SK-N-SH treated with all-trans-retinoic acid at 6 μM for 48 hours (cell line): Measurements from ENCODE around the gene PKN2.
A peak's percentile ranks its signal among the peaks of the same experiment; 100 is the strongest.

Experiments
- ATAC-seq: fragments of 200-7000 bp; cut with Tn5 transposase; 3 replicates; pipeline ENCODE4 v1.9.1; 2020; ENCODE audit warnings: mild to moderate bottlenecking, moderate library complexity
- ARNTL ChIP-seq: fragments of 450-650 bp; formaldehyde crosslinking; IDR thresholded peaks from 2 replicates; pipeline ENCODE4 v1.5.0; 2020; ENCODE audit warnings: low read depth, mild to moderate bottlenecking, moderate library complexity, borderline replicate concordance
- CSDC2 ChIP-seq: fragments of 250-450 bp; sonication (Bioruptor Pico); IDR thresholded peaks from 2 replicates; pipeline ENCODE4 v1.5.0; 2020; ENCODE audit warnings: mild to moderate bottlenecking, moderate library complexity
- ISL1 ChIP-seq: fragments of 250-450 bp; sonication (Bioruptor Pico); IDR thresholded peaks from 2 replicates; pipeline ENCODE4 v2.1.2; 2022; ENCODE audit warnings: mild to moderate bottlenecking, moderate library complexity
- OSR1 ChIP-seq: fragments of 250-450 bp; sonication (Bioruptor Pico); IDR thresholded peaks from 2 replicates; pipeline ENCODE4 v1.8.0; 2022; ENCODE audit warnings: moderate library complexity, mild to moderate bottlenecking, inconsistent platforms
- PPARA ChIP-seq: fragments of 250-450 bp; sonication (Bioruptor Pico); IDR thresholded peaks from 2 replicates; pipeline ENCODE4 v1.5.0; 2020; ENCODE audit warnings: mild to moderate bottlenecking, borderline replicate concordance
- RARB ChIP-seq: fragments of 250-450 bp; sonication (Bioruptor Pico); IDR thresholded peaks from 2 replicates; pipeline ENCODE4 v1.8.0; 2021; ENCODE audit warnings: mild to moderate bottlenecking, moderate library complexity
- SNAI2 ChIP-seq: fragments of 250-450 bp; sonication (Bioruptor Pico); IDR thresholded peaks from 2 replicates; pipeline ENCODE4 v1.5.0; 2020; ENCODE audit warnings: mild to moderate bottlenecking, moderate library complexity
- TCF4 ChIP-seq: fragments of 250-450 bp; sonication (Bioruptor Pico); IDR thresholded peaks from 2 replicates; pipeline ENCODE4 v1.8.0; 2021; ENCODE audit warnings: mild to moderate bottlenecking, moderate library complexity, borderline replicate concordance
- ZC3H10 ChIP-seq: fragments of 250-450 bp; sonication (Bioruptor Pico); IDR thresholded peaks from 2 replicates; pipeline ENCODE4 v1.5.1; 2021; ENCODE audit warnings: mild to moderate bottlenecking, moderate library complexity
- ZFP3 ChIP-seq: fragments of 250-450 bp; sonication (Bioruptor Pico); IDR thresholded peaks from 2 replicates; pipeline ENCODE4 v1.5.0; 2020; ENCODE audit warnings: mild to moderate bottlenecking, moderate library complexity
- ZFP30 ChIP-seq: fragments of 450-650 bp; formaldehyde crosslinking; IDR thresholded peaks from 2 replicates; pipeline ENCODE4 v1.5.0; 2022; ENCODE audit warnings: mild to moderate bottlenecking, moderate library complexity
- ZNF565 ChIP-seq: fragments of 450-650 bp; formaldehyde crosslinking; conservative IDR thresholded peaks from 2 replicates; pipeline ENCODE4 v1.5.0; 2020; ENCODE audit warnings: low read depth, mild to moderate bottlenecking, moderate library complexity
- ZNF70 ChIP-seq: fragments of 450-650 bp; formaldehyde crosslinking; IDR thresholded peaks from 2 replicates; pipeline ENCODE4 v1.5.0; 2020; ENCODE audit warnings: mild to moderate bottlenecking, moderate library complexity
- ZNF8 ChIP-seq: fragments of 450-650 bp; formaldehyde crosslinking; IDR thresholded peaks from 2 replicates; pipeline ENCODE4 v1.5.0; 2020; ENCODE audit warnings: mild to moderate bottlenecking, moderate library complexity
- TF ChIP-seq, protein P1 (sequence below): fragments of 250-450 bp; sonication (Bioruptor Pico); IDR thresholded peaks from 2 replicates; pipeline ENCODE4 v1.8.0; 2020; ENCODE audit warnings: mild to moderate bottlenecking, moderate library complexity, borderline replicate concordance
- TF ChIP-seq, protein P2 (sequence below): fragments of 250-450 bp; sonication (Bioruptor Pico); IDR thresholded peaks from 2 replicates; pipeline ENCODE4 v1.5.0; 2020; ENCODE audit warnings: mild to moderate bottlenecking, moderate library complexity
- TF ChIP-seq, protein P3 (sequence below): fragments of 250-450 bp; sonication (Bioruptor Pico); IDR thresholded peaks from 2 replicates; pipeline ENCODE4 v1.5.1; 2020; ENCODE audit warnings: low read depth, mild to moderate bottlenecking, moderate library complexity
- TF ChIP-seq, protein P4 (sequence below): fragments of 250-450 bp; sonication (Bioruptor Pico); IDR thresholded peaks from 2 replicates; pipeline ENCODE4 v1.5.1; 2021; ENCODE audit warnings: mild to moderate bottlenecking, moderate library complexity
- TF ChIP-seq, protein P5 (sequence below): fragments of 250-450 bp; sonication (Bioruptor Pico); IDR thresholded peaks from 2 replicates; pipeline ENCODE4 v1.8.0; 2021; ENCODE audit warnings: low read depth, mild to moderate bottlenecking, moderate library complexity, borderline replicate concordance

PKN2 gene

DNA sequence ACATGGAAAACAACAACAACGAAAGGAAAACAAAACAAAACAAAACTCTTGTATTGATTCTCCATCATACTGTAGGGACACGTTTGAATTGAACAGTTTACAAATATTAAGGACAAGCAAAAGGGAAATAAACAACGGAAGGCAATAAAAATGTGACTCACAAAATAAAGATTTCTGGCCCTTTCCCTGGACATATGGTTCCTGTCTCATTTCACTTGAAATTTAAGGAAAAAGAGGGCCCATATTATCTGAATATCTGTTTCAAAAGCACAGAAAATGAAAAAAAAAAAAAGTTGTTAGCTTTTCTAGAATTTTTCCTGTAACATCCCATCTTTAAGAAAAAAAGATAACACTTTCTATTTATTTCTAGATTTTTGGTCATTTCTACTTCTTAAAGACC lies 3.6 kb upstream of the PKN2 start (continued):
- TF ChIP-seq, protein P1, sequence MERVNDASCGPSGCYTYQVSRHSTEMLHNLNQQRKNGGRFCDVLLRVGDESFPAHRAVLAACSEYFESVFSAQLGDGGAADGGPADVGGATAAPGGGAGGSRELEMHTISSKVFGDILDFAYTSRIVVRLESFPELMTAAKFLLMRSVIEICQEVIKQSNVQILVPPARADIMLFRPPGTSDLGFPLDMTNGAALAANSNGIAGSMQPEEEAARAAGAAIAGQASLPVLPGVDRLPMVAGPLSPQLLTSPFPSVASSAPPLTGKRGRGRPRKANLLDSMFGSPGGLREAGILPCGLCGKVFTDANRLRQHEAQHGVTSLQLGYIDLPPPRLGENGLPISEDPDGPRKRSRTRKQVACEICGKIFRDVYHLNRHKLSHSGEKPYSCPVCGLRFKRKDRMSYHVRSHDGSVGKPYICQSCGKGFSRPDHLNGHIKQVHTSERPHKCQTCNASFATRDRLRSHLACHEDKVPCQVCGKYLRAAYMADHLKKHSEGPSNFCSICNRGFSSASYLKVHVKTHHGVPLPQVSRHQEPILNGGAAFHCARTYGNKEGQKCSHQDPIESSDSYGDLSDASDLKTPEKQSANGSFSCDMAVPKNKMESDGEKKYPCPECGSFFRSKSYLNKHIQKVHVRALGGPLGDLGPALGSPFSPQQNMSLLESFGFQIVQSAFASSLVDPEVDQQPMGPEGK (CRISPR knock-in tag): no peak
- TF ChIP-seq SNAI2 (CRISPR knock-in tag) (no peak), ISL1 (CRISPR knock-in tag) (no peak), TCF4 (CRISPR knock-in tag) (no peak), PPARA (CRISPR knock-in tag) (no peak)
- TF ChIP-seq, all 23 proteins: peak for 0

DNA sequence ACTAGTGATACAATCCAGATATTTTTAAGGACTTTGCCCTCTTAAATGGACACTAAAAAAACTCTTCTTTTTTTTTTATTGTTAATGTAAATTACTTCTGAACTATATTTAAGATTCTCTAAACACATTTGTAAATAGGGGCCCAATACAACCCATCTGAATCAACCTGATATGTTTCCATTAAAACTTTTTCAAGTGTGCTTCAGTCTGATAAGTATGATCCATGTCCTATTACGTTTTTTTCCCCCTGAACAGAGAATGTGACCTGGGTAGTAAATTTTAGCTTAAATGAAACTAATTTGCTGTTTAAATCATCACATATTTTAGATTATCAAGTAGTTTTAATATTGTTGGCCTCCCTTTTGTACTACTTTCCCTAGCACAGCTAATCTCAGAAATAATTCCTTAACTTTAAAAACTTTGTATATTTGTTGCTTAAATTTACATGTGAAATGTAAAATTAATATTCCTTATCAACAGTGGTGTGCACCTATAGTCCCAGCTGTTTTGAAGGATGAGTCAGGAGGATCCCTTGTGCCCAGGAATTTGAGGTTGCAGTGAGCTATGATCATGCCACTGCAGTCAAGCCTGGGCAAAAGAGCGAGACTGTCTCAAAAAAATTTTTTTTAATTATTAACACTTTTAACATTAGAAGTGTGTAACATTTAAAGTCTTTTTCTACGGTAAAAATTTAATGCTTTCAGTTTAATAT lies 3.0 kb upstream of the PKN2 start:
- TF ChIP-seq ZFP3 (CRISPR knock-in tag) (no peak), ARNTL (CRISPR knock-in tag) (no peak), RARB (CRISPR knock-in tag) (no peak), SNAI2 (CRISPR knock-in tag) (no peak), ZNF8 (no peak), CSDC2 (CRISPR knock-in tag) (no peak), PPARA (CRISPR knock-in tag) (no peak), ZC3H10 (CRISPR knock-in tag) (no peak), OSR1 (CRISPR knock-in tag) (no peak), ZFP30 (CRISPR knock-in tag) (no peak), TCF4 (CRISPR knock-in tag) (no peak)
- TF ChIP-seq, protein P2, sequence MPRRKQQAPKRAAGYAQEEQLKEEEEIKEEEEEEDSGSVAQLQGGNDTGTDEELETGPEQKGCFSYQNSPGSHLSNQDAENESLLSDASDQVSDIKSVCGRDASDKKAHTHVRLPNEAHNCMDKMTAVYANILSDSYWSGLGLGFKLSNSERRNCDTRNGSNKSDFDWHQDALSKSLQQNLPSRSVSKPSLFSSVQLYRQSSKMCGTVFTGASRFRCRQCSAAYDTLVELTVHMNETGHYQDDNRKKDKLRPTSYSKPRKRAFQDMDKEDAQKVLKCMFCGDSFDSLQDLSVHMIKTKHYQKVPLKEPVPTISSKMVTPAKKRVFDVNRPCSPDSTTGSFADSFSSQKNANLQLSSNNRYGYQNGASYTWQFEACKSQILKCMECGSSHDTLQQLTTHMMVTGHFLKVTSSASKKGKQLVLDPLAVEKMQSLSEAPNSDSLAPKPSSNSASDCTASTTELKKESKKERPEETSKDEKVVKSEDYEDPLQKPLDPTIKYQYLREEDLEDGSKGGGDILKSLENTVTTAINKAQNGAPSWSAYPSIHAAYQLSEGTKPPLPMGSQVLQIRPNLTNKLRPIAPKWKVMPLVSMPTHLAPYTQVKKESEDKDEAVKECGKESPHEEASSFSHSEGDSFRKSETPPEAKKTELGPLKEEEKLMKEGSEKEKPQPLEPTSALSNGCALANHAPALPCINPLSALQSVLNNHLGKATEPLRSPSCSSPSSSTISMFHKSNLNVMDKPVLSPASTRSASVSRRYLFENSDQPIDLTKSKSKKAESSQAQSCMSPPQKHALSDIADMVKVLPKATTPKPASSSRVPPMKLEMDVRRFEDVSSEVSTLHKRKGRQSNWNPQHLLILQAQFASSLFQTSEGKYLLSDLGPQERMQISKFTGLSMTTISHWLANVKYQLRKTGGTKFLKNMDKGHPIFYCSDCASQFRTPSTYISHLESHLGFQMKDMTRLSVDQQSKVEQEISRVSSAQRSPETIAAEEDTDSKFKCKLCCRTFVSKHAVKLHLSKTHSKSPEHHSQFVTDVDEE (CRISPR knock-in tag): no peak
- TF ChIP-seq, protein P1 (CRISPR knock-in tag): no peak
- TF ChIP-seq, protein P3, sequence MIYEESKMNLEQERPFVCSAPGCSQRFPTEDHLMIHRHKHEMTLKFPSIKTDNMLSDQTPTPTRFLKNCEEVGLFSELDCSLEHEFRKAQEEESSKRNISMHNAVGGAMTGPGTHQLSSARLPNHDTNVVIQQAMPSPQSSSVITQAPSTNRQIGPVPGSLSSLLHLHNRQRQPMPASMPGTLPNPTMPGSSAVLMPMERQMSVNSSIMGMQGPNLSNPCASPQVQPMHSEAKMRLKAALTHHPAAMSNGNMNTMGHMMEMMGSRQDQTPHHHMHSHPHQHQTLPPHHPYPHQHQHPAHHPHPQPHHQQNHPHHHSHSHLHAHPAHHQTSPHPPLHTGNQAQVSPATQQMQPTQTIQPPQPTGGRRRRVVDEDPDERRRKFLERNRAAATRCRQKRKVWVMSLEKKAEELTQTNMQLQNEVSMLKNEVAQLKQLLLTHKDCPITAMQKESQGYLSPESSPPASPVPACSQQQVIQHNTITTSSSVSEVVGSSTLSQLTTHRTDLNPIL: no peak
- TF ChIP-seq, protein P4, sequence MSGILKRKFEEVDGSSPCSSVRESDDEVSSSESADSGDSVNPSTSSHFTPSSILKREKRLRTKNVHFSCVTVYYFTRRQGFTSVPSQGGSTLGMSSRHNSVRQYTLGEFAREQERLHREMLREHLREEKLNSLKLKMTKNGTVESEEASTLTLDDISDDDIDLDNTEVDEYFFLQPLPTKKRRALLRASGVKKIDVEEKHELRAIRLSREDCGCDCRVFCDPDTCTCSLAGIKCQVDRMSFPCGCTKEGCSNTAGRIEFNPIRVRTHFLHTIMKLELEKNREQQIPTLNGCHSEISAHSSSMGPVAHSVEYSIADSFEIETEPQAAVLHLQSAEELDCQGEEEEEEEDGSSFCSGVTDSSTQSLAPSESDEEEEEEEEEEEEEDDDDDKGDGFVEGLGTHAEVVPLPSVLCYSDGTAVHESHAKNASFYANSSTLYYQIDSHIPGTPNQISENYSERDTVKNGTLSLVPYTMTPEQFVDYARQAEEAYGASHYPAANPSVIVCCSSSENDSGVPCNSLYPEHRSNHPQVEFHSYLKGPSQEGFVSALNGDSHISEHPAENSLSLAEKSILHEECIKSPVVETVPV (CRISPR knock-in tag): no peak
- ATAC-seq: no peak

DNA sequence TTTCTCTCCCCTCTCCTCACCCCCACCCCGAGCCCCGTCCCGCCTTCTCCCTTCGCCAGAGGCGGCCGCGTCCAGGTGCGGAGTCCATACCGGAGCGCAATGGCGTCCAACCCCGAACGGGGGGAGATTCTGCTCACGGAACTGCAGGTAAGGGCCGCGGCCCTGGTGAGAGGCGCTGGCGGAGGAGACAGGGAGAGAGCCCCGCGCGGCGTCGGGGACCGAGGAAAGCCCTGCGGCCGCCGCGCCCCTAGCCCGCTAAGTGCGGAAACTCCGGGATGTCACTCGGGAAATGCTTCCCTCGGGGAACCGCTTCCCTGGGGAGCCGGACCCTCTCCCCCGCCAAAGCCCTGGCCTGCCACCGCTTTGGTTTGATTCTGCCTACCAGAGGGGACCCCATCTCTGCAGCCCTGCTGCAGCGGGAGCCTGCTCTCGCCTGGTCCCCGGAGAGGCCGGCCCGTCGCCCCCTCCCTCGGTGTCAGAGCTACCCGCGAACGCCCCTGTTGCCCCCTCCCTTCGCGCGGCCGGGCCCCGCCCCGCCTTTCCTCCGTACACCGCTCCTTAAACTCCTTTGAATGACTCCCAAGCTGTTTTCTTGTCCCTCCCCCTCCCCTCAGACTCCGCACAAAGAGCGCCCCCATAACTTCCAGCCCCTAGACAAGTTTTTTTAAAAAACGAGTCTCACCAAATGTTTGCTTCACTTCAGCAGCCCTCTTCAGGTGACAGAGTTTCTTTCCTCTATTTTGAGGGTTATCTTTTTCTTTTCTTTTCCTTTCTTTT lies 597 bp downstream of the PKN2 start:
- ATAC-seq: peak; percentile 67
- TF ChIP-seq ZNF70 (no peak), ARNTL (CRISPR knock-in tag) (no peak), ZC3H10 (CRISPR knock-in tag) (no peak), OSR1 (CRISPR knock-in tag) (no peak), ISL1 (CRISPR knock-in tag) (no peak), RARB (CRISPR knock-in tag) (no peak), ZNF565 (CRISPR knock-in tag) (no peak)
- TF ChIP-seq, protein P1 (CRISPR knock-in tag): no peak; the same call in 1 of the 2 replicates
- TF ChIP-seq, protein P5, sequence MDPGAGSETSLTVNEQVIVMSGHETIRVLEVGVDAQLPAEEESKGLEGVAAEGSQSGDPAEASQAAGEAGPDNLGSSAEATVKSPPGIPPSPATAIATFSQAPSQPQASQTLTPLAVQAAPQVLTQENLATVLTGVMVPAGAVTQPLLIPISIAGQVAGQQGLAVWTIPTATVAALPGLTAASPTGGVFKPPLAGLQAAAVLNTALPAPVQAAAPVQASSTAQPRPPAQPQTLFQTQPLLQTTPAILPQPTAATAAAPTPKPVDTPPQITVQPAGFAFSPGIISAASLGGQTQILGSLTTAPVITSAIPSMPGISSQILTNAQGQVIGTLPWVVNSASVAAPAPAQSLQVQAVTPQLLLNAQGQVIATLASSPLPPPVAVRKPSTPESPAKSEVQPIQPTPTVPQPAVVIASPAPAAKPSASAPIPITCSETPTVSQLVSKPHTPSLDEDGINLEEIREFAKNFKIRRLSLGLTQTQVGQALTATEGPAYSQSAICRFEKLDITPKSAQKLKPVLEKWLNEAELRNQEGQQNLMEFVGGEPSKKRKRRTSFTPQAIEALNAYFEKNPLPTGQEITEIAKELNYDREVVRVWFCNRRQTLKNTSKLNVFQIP (CRISPR knock-in tag): no peak
- TF ChIP-seq, protein P4 (CRISPR knock-in tag): no peak
